Hematopoietic multipotent progenitor cell treated with erythropoietin and hydrocortisone succinate and interleukin-3 and kit ligand, for 8 days (in vitro differentiated cells): ENCODE data around the gene TFAP2C.
"Not testable (repeated sequence)": the region's sequence is repeated elsewhere in the genome, so short reads cannot be mapped to it uniquely, and the experiment has no call there.

Experiments used
- DNase-seq: peaks from one replicate; pipeline ENCODE4 v3.0.0-alpha.2; 2015

TFAP2C gene

DNA sequence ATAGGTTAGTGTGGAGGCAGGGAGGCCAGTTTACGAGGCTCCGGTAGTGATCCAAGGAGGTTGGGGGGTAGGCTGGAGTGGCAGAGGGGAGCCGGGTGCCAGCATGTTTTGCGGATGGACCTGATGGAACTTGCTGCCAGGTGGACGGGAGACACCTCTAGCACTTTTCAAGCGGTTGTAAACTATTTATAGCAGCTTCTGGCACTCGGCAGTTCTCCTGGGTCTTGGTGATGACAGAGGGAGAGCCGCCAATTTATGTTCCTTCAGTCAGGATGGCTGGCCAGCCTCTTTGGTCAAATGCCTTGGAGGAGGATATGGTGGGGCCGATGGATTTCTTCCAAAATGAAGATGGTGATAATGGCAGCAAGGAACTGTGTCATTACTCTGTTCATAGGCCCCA, 28.8 kb downstream of the TFAP2C start:
- no peak for DNase-seq

DNA sequence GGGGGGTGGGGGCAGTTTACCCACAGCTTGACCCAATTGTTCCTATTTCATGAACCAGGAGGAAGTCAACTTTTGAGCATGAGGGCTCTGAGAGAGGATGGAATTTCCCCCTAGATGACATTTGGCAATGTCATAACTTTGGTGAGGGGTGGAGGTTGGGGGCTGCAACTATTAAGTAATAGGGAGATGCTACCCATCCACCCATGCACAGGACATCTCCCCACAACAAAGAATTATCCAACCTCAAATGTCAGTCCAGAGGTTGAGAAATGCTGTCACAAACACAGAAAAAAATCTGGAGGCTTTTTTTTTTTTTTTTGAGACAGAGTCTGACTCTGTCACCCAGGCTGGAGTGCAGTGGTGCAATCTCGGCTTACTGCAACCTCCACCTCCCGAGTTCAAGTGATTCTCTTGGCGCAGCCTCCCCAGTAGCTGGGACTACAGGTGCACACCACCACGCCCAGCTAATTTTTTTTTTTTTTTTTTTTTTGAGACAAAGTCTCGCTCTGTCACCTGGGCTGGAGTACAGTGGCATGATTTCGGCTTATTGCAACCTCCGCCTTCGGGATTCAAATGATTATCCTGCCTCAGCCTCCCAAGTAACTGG, 29.3 kb downstream of the TFAP2C start:
- DNase-seq = not testable (repeated sequence)

DNA sequence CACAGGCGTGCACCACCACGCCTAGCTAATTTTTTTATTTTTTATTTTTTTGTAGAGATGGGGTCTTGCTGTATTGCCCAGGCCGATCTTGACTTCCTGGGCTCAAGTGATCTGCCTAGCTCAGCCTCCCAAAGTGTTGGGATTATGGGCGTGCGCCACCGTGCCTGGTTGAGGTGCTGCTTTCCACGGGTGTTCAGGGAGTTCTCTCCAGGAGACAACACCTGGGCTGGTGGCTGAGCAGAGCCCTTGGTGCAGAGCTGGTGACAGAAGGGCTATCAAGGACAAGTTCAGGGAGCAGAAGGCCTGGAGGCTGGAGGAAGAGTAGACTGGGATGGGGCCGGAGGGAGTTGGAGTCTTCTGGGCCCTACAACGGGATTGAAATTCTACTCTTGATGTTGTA, 34.6 kb downstream of the TFAP2C start:
- DNase-seq = no peak

DNA sequence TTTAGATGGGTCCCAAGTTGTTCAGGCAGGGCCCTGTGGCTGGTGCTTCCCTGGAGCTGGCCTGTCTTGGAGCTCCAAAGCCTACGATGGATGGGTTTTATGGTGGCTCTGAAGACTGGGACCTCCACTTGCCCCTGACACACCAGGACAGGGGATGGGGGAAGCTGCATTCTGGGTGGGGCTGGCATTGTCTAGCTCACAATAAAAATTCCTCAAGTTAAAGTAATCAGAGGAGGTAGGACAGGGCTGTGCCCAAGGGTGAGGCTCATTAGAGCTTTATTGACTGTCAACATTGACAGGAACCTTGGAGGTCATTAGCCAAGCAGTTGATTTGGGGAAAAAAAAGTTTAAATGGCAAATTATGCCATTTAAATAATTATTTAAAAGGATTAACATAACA, 35.7 kb downstream of the TFAP2C start:
- DNase-seq = no peak

DNA sequence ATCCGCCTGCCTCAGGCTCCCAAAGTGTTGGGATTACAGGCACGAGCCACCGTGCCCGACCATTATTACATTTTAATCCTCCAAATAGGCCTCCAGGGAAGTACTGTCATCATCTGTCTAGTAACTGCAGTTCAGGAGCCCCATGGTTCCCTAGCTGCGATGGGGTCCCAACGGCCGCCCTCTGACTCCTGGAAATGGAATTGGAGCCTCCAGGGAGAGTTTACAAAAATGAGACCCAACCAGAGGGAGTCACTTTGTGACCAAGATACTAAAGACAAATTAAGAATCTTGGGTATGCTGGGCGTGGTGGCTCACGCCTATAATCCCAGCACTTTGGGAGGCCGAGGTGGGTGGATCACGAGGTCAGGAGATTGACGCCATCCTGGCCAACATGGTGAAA, 36.7 kb downstream of the TFAP2C start:
- DNase-seq = no peak

DNA sequence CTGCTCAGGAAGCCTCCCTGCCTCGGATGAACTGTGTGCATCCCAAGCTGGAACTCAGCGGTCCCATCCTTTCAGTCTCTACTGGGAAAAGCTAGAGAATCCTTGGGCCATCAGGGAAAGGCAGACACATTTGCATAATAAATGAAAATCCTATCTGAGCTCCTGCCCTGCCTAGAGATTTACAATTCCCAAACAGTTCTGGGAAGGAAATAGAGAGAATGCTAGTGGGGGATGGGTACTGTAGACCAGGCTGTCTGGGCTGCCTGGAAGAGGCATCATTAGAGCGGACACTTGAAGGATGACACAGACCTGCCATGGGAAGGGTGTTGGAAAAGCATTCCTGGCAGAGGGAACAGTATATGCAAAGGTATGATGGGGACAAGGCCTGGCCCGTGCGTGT, 44.3 kb downstream of the TFAP2C start:
- DNase-seq = no peak

DNA sequence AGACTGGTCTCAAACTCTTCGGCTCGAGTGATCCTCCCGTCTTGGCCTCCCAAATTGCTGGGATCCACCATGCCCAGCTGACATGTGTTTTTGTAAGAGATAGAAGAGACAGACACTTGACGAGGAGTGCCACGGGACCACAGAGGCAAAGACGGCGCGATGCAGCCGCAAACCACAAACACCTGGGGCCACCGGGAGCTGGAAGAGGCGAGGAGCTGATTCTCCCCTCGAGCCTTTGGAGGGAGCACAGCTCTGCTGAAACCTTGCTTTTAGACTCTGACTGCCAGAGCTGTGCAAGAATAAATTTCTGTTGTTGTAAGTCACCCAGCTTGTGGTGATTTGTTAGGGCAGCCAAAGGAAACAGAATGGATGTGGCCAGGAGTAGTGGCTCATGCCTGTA, 46.9 kb downstream of the TFAP2C start:
- no peak for DNase-seq

DNA sequence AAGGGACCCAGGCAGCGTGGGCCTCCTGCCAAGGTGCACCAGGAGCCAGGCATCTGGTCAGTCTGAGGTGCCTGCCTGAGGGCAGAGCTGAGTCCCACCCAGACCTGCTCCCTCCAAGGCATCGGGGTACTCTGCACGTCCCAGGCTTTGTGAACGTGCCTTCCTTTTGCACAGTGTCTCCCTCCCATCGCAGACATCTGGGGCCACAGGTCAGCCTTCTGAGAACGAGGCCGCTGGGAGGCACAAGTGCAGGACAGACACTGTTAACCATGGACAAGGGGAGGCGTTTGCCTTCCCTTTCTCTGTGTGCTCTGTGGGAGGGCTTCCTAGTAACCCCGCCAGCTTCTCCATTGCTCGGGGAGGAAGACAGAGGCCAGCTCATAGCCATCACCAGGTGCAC, 47.6 kb downstream of the TFAP2C start:
- no peak for DNase-seq

DNA sequence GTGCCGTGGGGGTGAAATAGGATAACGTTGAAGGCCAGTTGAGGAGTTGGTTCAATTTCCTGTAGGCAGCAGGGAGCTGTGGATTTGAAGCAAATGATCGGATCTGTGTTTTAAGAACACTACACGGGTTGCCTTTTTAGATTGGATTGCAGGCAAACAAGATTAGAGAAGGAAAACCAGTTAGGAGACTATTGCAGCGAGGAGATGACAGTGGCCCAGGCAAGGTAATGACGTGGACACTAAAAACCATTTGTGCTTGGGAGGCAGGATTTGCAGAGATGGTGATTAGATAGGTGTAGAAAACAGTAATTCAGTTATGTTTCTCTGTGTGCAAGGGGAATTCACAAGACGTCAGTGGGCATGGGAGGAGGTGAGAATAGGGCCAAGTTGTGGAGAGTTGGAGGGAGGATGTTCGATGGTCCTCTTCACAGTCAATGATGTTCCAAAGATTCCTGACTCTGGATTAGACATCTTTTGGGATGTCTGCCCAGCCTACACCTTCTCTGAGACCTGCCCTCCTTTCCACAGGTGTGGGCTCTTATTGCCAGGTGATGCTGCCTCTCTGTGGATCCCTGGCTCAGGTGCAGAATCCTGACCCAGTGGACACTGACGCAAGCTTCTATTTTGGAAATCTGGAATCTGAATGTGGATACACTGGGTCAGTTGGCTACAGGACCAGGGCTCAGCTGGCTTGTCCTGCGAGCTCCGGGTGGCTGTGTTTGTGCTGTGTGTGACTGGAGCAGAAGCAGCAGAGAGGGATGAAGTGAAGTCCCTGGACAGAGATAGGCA, 54.2 kb downstream of the TFAP2C start:
- DNase-seq = no peak

DNA sequence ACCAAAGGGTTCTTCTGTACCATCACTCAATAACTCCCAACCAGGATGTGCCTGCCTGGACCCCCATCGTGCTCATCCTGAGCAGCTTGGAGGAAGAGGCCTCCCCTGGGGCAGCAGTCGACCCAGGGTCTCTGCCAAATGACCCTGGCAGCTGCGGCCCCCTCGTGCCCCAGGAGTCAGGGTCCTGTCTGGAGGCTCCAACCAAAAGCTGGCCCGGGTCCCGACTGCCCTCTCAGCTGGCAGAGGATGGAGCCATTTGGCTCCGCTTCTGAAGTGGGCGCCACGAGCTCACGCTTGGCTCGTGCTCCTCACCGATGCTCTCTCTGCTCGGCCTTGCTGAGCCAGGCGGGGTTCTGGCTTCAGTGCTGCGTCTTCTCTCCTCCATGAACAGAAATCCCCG, 56.8 kb downstream of the TFAP2C start:
- no peak for DNase-seq

DNA sequence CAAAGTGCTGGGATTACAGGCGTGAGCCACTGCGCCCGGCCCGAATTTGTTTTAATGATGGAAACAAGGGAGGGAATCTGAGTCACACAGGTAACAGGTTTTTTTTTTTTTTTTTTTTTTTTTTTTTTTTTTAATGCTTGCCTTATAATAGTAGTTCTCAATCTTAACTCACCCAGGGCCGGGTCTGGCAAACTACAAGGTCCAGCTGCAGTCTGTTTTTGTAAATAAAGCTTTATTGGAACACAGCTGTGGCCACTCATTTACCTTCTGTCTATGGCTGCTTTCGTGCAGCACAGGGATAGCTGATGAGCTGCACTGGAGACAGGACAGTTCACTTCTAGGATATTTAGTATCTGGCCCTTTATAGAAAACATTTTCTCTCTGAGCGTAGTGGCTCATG, 58.0 kb downstream of the TFAP2C start:
- no peak for DNase-seq

DNA sequence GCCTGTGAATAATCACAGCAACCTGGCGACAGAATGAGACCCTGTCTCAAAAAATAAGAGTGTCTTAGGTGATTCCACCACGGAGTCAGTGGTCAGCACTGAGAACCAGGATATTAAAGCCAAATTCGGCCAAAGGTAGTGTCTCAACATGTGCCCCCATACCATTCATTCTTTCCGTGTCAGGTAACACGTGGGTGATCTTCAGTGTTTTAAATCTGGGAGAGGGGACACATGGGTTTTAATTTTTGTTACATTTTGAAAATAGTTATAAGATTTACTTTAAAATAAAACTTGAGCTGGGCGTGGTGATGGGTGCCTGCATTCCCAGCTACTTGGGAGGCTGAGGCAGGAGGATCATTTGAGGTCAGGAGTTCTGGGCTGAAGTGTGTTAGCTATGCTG, 59.0 kb downstream of the TFAP2C start:
- DNase-seq = no peak
